ENCODE measurements around the gene HTRA3.

HTRA3 gene

DNA sequence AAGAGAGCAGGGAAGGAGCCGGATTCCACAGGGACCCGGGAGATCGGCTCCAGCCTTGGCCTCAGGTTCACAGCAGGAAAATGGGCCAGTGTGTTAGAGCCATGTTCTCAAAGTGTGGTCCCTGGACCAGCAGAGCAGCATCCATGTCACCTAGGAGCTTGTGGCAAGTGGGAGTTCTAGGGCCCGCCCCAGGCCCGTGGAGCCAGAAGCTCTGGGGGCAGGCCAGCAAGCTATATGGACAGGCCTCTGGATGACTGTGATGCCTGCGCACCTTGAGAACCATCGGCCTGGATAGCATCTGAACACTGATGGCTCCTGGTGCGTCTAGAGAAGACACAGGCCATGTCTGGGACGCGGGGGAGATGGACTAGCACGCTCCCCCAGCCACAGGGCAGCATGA is 36.8 kb upstream of the HTRA3 start:
- no peak for DNase-seq
- TF ChIP-seq, protein P1, sequence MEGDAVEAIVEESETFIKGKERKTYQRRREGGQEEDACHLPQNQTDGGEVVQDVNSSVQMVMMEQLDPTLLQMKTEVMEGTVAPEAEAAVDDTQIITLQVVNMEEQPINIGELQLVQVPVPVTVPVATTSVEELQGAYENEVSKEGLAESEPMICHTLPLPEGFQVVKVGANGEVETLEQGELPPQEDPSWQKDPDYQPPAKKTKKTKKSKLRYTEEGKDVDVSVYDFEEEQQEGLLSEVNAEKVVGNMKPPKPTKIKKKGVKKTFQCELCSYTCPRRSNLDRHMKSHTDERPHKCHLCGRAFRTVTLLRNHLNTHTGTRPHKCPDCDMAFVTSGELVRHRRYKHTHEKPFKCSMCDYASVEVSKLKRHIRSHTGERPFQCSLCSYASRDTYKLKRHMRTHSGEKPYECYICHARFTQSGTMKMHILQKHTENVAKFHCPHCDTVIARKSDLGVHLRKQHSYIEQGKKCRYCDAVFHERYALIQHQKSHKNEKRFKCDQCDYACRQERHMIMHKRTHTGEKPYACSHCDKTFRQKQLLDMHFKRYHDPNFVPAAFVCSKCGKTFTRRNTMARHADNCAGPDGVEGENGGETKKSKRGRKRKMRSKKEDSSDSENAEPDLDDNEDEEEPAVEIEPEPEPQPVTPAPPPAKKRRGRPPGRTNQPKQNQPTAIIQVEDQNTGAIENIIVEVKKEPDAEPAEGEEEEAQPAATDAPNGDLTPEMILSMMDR (IDR thresholded peaks at IDR 0.05; ENCODE audit: low read depth, low read length, missing control alignments), result no peak
- no peak overlapping the region for H3K27ac ChIP-seq
- H3K36me3 ChIP-seq (replicated peaks), result no peaks in the 10 kb centered on the region
- in situ Hi-C loops (cut with HindIII; ENCODE audit: low pct_ligation_motif_present, low sequenced_read_pairs), result no loop called here
- no peak overlapping the region for H3K4me3 ChIP-seq (ENCODE audit: low read depth, low read length)
- no peaks in the 10 kb centered on the region for H3K27me3 ChIP-seq (replicated peaks)

DNA sequence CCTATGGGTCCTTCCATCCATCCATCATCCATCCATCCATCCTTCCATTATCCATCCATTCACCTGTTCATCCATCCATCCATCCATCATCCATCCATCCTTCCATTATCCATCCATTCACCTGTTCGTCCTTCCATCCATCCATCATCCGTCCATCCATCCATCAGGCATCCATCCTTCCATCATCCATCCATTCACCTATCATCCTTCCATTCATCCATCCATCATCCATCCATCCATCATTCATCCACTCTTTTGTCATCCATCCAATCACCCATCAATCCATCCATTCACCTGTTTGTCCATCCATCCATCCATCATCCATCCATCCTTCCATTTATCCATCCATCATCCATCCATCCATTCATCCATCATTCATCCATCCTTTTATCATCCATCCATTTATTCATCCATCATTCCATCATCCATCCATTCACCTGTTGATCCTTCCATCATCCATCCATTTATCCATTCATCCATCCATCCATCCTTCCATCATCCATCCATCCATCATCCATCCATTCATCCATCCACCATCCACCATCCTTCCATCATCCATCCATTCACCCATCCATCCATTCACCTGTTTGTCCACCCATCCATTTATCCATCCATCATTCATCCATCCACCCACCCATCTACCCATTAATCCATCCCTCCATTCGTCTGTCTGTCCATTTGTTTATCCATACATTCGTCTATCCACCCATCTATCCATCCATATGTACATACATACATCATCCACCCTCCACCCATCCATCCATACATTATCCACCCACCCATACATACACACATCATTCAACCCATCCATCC is 35.7 kb upstream of the HTRA3 start:
- Histone ChIP-seq H3K36me3 (replicated peaks) (no peaks in the 10 kb centered on the region), H3K27me3 (replicated peaks) (no peaks in the 10 kb centered on the region), H3K4me3 (ENCODE audit: low read depth, low read length) (no peak overlapping the region), H3K27ac (no peak overlapping the region)
- TF ChIP-seq, protein P1 (IDR thresholded peaks at IDR 0.05; ENCODE audit: low read depth, low read length, missing control alignments), result no peak
- in situ Hi-C loops (cut with HindIII; ENCODE audit: low pct_ligation_motif_present, low sequenced_read_pairs), result no loop called here
- no peak for DNase-seq

DNA sequence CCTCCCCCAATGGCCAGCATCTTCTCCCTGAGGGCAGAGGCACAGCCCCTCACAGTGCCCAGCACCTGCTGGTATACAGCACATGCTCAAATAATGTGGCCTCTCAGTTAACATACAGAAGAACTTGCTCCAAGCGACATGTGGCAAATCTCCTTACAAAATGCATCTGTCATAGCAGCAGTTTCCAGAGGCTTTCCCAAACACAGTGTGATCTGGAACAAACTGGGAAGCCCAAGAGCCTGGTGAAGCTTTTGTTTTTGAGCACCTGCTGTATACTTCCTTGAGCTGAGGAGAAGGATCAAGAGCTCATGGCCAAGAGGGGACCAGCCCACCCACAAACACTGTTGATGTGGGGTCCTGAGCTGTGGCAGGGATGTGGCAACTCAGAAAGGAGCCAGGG is 34.8 kb upstream of the HTRA3 start:
- H3K27ac ChIP-seq, result no peak overlapping the region
- no peak overlapping the region for H3K4me3 ChIP-seq (ENCODE audit: low read depth, low read length)
- in situ Hi-C loops (cut with HindIII; ENCODE audit: low pct_ligation_motif_present, low sequenced_read_pairs), result no loop called here
- H3K27me3 ChIP-seq (replicated peaks), result no peaks in the 10 kb centered on the region
- no peaks in the 10 kb centered on the region for H3K36me3 ChIP-seq (replicated peaks)
- no peak for DNase-seq
- TF ChIP-seq, protein P1 (IDR thresholded peaks at IDR 0.05; ENCODE audit: low read depth, low read length, missing control alignments), result no peak

GRCh38 chr4:8235224-8235623 is 34.3 kb upstream of the HTRA3 start:
- Histone ChIP-seq H3K27ac (no peak overlapping the region), H3K4me3 (ENCODE audit: low read depth, low read length) (no peak overlapping the region), H3K27me3 (replicated peaks) (no peaks in the 10 kb centered on the region), H3K36me3 (replicated peaks) (no peaks in the 10 kb centered on the region)
- TF ChIP-seq, protein P1 (IDR thresholded peaks at IDR 0.05; ENCODE audit: low read depth, low read length, missing control alignments), result no peak
- DNase-seq, result no peak
- in situ Hi-C loops (cut with HindIII; ENCODE audit: low pct_ligation_motif_present, low sequenced_read_pairs), result no loop called here

GRCh38 chr4:8235686-8236085 is 33.9 kb upstream of the HTRA3 start:
- Histone ChIP-seq H3K27ac (no peak overlapping the region), H3K36me3 (replicated peaks) (no peaks in the 10 kb centered on the region), H3K4me3 (ENCODE audit: low read depth, low read length) (no peak overlapping the region), H3K27me3 (replicated peaks) (no peaks in the 10 kb centered on the region)
- no peak for DNase-seq
- in situ Hi-C loops (cut with HindIII; ENCODE audit: low pct_ligation_motif_present, low sequenced_read_pairs), result no loop called here
- TF ChIP-seq, protein P1 (IDR thresholded peaks at IDR 0.05; ENCODE audit: low read depth, low read length, missing control alignments), result no peak
